Natural killer cell (primary cell): ENCODE measurements around the gene ZNF618. TPM values are rescaled to one million over a fixed set of nuclear protein-coding genes. Genes with fewer than 3 reads are reported as not detected.

Source experiments
- ATAC-seq, 3 donors: fragments of 150-1000 bp in 2 of 3; fragments of 200-7000 bp in 1 of 3; cut with Tn5 transposase; 1 replicate in 1 of 3; 2 replicates in 2 of 3; pipeline ENCODE4 v1.10.0; 2021; ENCODE audit warnings: mild to moderate bottlenecking in 2 of 3, moderate library complexity in 2 of 3
- DNase-seq, 2 donors: peaks; one replicate each; pipeline versions ENCODE4 v3.0.0 to v3.0.0-alpha.2; 2013 to 2021; ENCODE audit warnings: mixed read lengths in 1 of 2
- H3K27ac ChIP-seq: one replicate; pipeline ENCODE4 v1.5.1; 2013; ENCODE audit warnings: mild to moderate bottlenecking, low read length
- H3K27me3 ChIP-seq: one replicate; pipeline ENCODE4 v1.6.1; 2013; ENCODE audit warnings: low read length; ENCODE audit not compliant: control insufficient read depth, insufficient read depth
- H3K36me3 ChIP-seq: one replicate; pipeline ENCODE4 v1.6.1; 2013; ENCODE audit warnings: low read length; ENCODE audit not compliant: control insufficient read depth, insufficient read depth
- H3K4me1 ChIP-seq: one replicate; pipeline ENCODE4 v1.6.1; 2013; ENCODE audit warnings: low read length; ENCODE audit not compliant: control insufficient read depth, insufficient read depth
- H3K4me3 ChIP-seq: one replicate; pipeline ENCODE4 v1.5.1; 2013; ENCODE audit warnings: low read length
- H3K9me3 ChIP-seq: one replicate; pipeline ENCODE4 v1.6.1; 2013; ENCODE audit warnings: low read length; ENCODE audit not compliant: control insufficient read depth, insufficient read depth
- H3K27ac Mint-ChIP-seq, 2 donors: one replicate each; pipeline ENCODE4 v1.8.0; 2022; ENCODE audit warnings: mild to moderate bottlenecking in 2 of 2, mixed read lengths in 2 of 2, moderate library complexity in 1 of 2
- H3K27me3 Mint-ChIP-seq, 2 donors: one replicate each; pipeline ENCODE4 v1.8.0; 2022; ENCODE audit warnings: low read depth in 2 of 2, mixed read lengths in 2 of 2
- H3K36me3 Mint-ChIP-seq: one replicate; pipeline ENCODE4 v1.8.0; 2022; ENCODE audit warnings: mixed read lengths
- H3K4me1 Mint-ChIP-seq, 2 donors: one replicate each; pipeline ENCODE4 v1.8.0; 2022; ENCODE audit warnings: mixed read lengths in 2 of 2
- H3K4me3 Mint-ChIP-seq: one replicate; pipeline ENCODE4 v1.8.0; 2022; ENCODE audit warnings: mild to moderate bottlenecking, moderate library complexity, mixed read lengths
- H3K9me3 Mint-ChIP-seq, 2 donors: one replicate each; pipeline ENCODE4 v1.8.0; 2022; ENCODE audit warnings: mixed read lengths in 2 of 2
- WGBS: methylation state at CpG from one replicate; pipeline ENCODE4 v1.1.7; 2013; ENCODE audit warnings: missing lambda C conversion rate; ENCODE audit not compliant: insufficient coverage; 5-methylcytosine and 5-hydroxymethylcytosine counted together
- intact Hi-C: fragments of 100-400 bp; cut with micrococcal nuclease; formaldehyde crosslinking; loops from one replicate; pipeline ENCODE4 v1.14.2; 2022
- total RNA-seq, 4 donors: library from RNA; stranded (reverse); fragments of 120-200 nt in 1 of 4; gene quantifications; one replicate each; pipeline versions ENCODE4 v1.2.3 to v1.2.4, GENCODE V29; 2013 to 2022
- TF ChIP-seq, protein P1 (sequence below): fragments of 200-600 bp; IDR thresholded peaks from one replicate; pipeline ENCODE4 v1.8.0; 2022; ENCODE audit warnings: antibody characterized with exemption

Gene ZNF618
- total RNA-seq, 3 donors from 2014 or later (not counting 1 experiment from before 2014, with no cell fraction given): 9.2 to 10.7 (median 10.0) TPM

DNA sequence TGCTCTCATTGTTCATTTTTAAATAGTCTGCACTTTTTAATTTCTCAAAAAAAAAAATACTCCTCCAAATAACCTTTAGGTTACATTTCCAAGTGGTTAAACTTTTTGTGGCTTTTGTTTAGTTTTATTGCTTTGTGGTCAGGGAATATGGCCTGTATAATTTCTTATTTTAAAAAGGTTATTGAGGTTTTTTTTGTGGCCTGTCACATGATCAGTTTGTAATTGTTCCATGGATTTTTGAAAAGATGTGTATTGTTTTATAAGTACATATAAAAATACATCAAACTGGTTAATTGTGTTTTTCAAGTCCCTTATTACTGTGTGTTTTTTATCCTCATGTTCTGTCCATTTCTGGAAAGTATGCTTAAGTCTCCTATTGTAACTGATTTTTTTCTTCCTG, 64.0 kb downstream of the ZNF618 start:
- TF ChIP-seq, protein P1, sequence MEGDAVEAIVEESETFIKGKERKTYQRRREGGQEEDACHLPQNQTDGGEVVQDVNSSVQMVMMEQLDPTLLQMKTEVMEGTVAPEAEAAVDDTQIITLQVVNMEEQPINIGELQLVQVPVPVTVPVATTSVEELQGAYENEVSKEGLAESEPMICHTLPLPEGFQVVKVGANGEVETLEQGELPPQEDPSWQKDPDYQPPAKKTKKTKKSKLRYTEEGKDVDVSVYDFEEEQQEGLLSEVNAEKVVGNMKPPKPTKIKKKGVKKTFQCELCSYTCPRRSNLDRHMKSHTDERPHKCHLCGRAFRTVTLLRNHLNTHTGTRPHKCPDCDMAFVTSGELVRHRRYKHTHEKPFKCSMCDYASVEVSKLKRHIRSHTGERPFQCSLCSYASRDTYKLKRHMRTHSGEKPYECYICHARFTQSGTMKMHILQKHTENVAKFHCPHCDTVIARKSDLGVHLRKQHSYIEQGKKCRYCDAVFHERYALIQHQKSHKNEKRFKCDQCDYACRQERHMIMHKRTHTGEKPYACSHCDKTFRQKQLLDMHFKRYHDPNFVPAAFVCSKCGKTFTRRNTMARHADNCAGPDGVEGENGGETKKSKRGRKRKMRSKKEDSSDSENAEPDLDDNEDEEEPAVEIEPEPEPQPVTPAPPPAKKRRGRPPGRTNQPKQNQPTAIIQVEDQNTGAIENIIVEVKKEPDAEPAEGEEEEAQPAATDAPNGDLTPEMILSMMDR: no peak
- Mint-ChIP-seq H3K36me3 (no peaks in the 10 kb centered on the region), H3K27ac (no peak overlapping the region), H3K4me3 (no peak overlapping the region), H3K4me1 (peaks cover 9 to 17% of the 10 kb centered on the region in 2 donors), H3K9me3 (no peaks in the 10 kb centered on the region), H3K27me3 (no peaks in the 10 kb centered on the region)
- Histone ChIP-seq H3K4me3 (no peak overlapping the region), H3K4me1 (no peaks in the 10 kb centered on the region), H3K9me3 (no peaks in the 10 kb centered on the region), H3K36me3 (no peaks in the 10 kb centered on the region), H3K27me3 (no peaks in the 10 kb centered on the region), H3K27ac (no peak overlapping the region)
- DNase-seq (no peak), ATAC-seq (no peak)
- intact Hi-C loops: no loop called here

DNA sequence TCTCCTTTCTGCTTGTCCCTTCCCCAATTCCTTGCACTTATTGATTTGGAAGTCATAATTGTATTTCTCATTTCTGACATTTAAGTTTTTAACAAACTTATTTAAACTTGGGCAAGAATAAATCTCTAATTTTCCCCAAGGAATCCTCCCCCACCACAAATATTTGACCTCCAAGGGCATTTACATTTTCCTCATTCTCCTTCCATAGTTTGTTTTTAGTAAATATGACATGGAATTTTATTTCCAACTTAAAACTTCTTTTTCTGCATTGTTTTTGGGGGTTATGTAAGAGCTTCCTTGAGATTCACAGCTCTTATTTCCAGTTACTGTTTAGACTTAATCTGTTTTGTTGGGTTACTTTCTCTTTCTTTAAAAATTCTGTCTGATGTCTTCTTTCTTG, 64.9 kb downstream of the ZNF618 start:
- Histone ChIP-seq H3K27me3 (no peaks in the 10 kb centered on the region), H3K4me3 (no peak overlapping the region), H3K4me1 (no peaks in the 10 kb centered on the region), H3K36me3 (no peaks in the 10 kb centered on the region), H3K9me3 (no peaks in the 10 kb centered on the region), H3K27ac (no peak overlapping the region)
- ATAC-seq (no peak), DNase-seq (no peak)
- no peaks in the 10 kb centered on the region for H3K36me3 Mint-ChIP-seq
- H3K9me3 Mint-ChIP-seq: no peaks in the 10 kb centered on the region
- H3K27me3 Mint-ChIP-seq: no peaks in the 10 kb centered on the region
- H3K4me1 Mint-ChIP-seq: peaks cover 9 to 17% of the 10 kb centered on the region in 2 donors
- intact Hi-C loops: no loop called here
- no peak overlapping the region for H3K27ac Mint-ChIP-seq
- no peak overlapping the region for H3K4me3 Mint-ChIP-seq
- TF ChIP-seq, protein P1: no peak

DNA sequence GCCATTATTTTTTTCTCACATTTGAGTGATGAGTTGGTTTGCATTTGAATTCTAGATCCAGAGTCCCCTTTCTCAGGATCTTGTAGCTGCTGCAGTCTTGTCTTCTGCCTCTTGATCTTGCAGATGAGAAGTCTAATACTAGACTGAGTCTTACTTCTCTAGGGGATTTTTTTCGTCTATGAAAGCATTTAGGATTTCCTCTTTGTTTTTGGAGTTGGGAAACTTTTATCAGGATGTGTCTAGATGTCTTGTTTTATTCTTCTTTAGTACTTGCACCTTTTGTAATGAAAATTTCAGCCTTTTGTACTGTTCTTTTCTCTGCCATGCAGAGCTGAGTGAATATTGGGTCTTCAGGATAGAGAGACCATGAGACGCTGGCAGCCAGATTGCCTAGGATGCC, 65.4 kb downstream of the ZNF618 start:
- intact Hi-C loops: no loop called here
- peaks cover 9 to 17% of the 10 kb centered on the region in 2 donors for H3K4me1 Mint-ChIP-seq
- Histone ChIP-seq H3K4me3 (no peak overlapping the region), H3K27ac (no peak overlapping the region), H3K27me3 (no peaks in the 10 kb centered on the region), H3K4me1 (no peaks in the 10 kb centered on the region), H3K9me3 (no peaks in the 10 kb centered on the region), H3K36me3 (no peaks in the 10 kb centered on the region)
- ATAC-seq (no peak), DNase-seq (no peak)
- TF ChIP-seq, protein P1: no peak
- H3K27ac Mint-ChIP-seq: no peak overlapping the region
- H3K36me3 Mint-ChIP-seq: no peaks in the 10 kb centered on the region
- H3K27me3 Mint-ChIP-seq: no peaks in the 10 kb centered on the region
- no peak overlapping the region for H3K4me3 Mint-ChIP-seq
- WGBS: 100% methylated on average over 1 of the region's 2 CpGs
- no peaks in the 10 kb centered on the region for H3K9me3 Mint-ChIP-seq

DNA sequence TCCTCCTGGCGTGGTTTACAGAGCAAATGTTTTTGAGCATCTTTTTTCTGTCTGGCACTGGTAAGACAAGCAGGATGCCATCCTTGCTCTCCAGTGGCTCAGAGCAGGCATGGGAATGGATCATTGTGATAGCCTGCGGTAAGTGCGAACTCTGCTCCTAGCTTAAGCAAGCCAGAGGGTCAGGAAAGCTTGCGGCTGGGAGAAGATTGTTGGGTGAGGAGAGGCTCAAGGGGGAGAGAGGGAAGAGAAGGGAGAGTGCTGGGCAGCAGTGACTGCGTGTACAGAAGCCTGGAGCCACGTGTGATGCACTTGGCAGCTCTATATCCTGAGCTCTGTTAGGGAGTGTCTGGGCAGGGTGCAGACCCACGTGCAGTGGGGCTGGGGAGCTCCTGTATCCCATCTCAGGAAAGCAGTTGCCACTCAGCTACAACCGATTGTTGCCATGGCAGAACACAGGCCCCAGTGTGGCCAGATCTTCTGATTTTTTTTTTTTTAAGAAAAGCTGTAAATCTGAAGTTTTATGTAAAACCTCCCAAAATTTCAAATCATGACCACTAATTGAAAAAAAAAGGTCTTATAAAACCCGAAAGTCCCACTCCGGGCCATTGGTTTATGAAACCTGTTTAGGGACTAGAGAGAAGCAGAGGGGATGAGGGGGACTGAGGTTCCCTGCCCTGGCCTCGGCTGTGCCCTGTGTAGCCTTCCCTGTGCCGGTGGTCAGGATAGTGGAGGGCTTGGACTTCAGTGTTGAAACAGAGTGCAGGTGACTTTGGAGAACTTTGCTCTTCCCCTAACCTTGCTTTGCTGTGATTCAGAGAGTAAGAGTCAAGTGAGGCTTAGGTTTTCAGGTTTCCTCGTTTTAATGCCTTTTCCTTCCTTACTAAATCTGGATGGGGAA, 67.3 kb downstream of the ZNF618 start:
- Mint-ChIP-seq H3K9me3 (no peaks in the 10 kb centered on the region), H3K27ac (no peak overlapping the region), H3K27me3 (no peaks in the 10 kb centered on the region), H3K4me3 (no peak overlapping the region), H3K36me3 (no peaks in the 10 kb centered on the region), H3K4me1 (peaks cover 9% of the 10 kb centered on the region in 2 donors)
- Histone ChIP-seq H3K27me3 (no peaks in the 10 kb centered on the region), H3K9me3 (no peaks in the 10 kb centered on the region), H3K27ac (no peak overlapping the region), H3K4me3 (no peak overlapping the region), H3K36me3 (no peaks in the 10 kb centered on the region), H3K4me1 (no peaks in the 10 kb centered on the region)
- 92% methylated on average over 12 of the region's 13 CpGs for WGBS
- TF ChIP-seq, protein P1: no peak
- no peak for DNase-seq
- intact Hi-C loops: no loop called here
- ATAC-seq: no peak
